ENCODE measurements around the gene PCYT1B. TPM values are rescaled to one million over a fixed set of nuclear protein-coding genes. Genes with fewer than 3 reads are reported as not detected.

Gene PCYT1B
- total and polyA plus RNA-seq, 2 experiments from 2014 or later = 5.8 to 14.6 TPM

- TF ChIP-seq CTCF (conservative IDR thresholded peaks at IDR 0.05; ENCODE audit: low read depth in 2 of 2) (no peak), ETS1 (IDR thresholded peaks at IDR 0.05) (no peak), STAT1 (IDR thresholded peaks at IDR 0.05; ENCODE audit: unreplicated experiment) (no peak), EZH2phosphoT487 (IDR thresholded peaks at IDR 0.05; ENCODE audit: unreplicated experiment) (no peak)
These were observed 126.7 kb downstream of the PCYT1B start (continued) for GRCh38 chrX:24520472-24520871.

GRCh38 chrX:24515447-24515846 lies 131.7 kb downstream of the PCYT1B start:
- Mint-ChIP-seq H3K27me3 (ENCODE audit: insufficient read depth, low read depth, poor library complexity) (peaks cover 2% of the 10 kb centered on the region), H3K9me3 (no peaks in the 10 kb centered on the region)
- peak; percentile 34 for DNase-seq (ENCODE audit: low spot score)

GRCh38 chrX:24513416-24513815 lies 133.7 kb downstream of the PCYT1B start:
- Mint-ChIP-seq H3K4me1 (peaks cover 5% of the 10 kb centered on the region; the same call in 2 of the 3 replicates), H3K9me3 (no peaks in the 10 kb centered on the region), H3K4me3 (no peak overlapping the region), H3K27ac (no peak overlapping the region), H3K36me3 (ENCODE audit: low read depth) (no peaks in the 10 kb centered on the region; the same call in 2 of the 3 replicates), H3K27me3 (ENCODE audit: insufficient read depth, low read depth, poor library complexity) (peaks cover 2% of the 10 kb centered on the region)
- Histone ChIP-seq H2AFZ (no peak overlapping the region), H3F3A (replicated peaks; ENCODE audit: low read depth) (no peaks in the 10 kb centered on the region), H3K79me2 (replicated peaks; ENCODE audit: insufficient read depth) (no peaks in the 10 kb centered on the region), H3K27ac (ENCODE audit: low read depth) (no peak overlapping the region), H3K4me2 (no peak overlapping the region), H3K4me3 (no peak overlapping the region), H4K20me1 (replicated peaks; ENCODE audit: insufficient read depth) (no peaks in the 10 kb centered on the region), H3K36me3 (ENCODE audit: insufficient read depth) (no peaks in the 10 kb centered on the region), H3K4me1 (ENCODE audit: insufficient read depth) (no peaks in the 10 kb centered on the region), H3K27me3 (ENCODE audit: insufficient read depth) (no peaks in the 10 kb centered on the region), H3K9me2 (ENCODE audit: insufficient read depth) (no peaks in the 10 kb centered on the region)
- ATAC-seq = no peak
- no peak for DNase-seq (ENCODE audit: low spot score)
- TF ChIP-seq ETS1 (IDR thresholded peaks at IDR 0.05) (no peak), EZH2phosphoT487 (IDR thresholded peaks at IDR 0.05; ENCODE audit: unreplicated experiment) (no peak)

More at GRCh38 chrX:24515447-24515846, 131.7 kb downstream of the PCYT1B start:
- Histone ChIP-seq H3K4me1 (ENCODE audit: insufficient read depth) (no peaks in the 10 kb centered on the region), H3K79me2 (replicated peaks; ENCODE audit: insufficient read depth) (no peaks in the 10 kb centered on the region), H3F3A (replicated peaks; ENCODE audit: low read depth) (no peaks in the 10 kb centered on the region), H3K4me3 (no peak overlapping the region), H3K27me3 (ENCODE audit: insufficient read depth) (no peaks in the 10 kb centered on the region), H3K36me3 (ENCODE audit: insufficient read depth) (no peaks in the 10 kb centered on the region), H4K20me1 (replicated peaks; ENCODE audit: insufficient read depth) (no peaks in the 10 kb centered on the region), H3K4me2 (no peak overlapping the region), H2AFZ (no peak overlapping the region), H3K27ac (ENCODE audit: low read depth) (no peak overlapping the region), H3K9me2 (ENCODE audit: insufficient read depth) (no peaks in the 10 kb centered on the region)
- TF ChIP-seq CTCF (conservative IDR thresholded peaks at IDR 0.05; ENCODE audit: low read depth in 2 of 2) (peak; percentile 44 to 74), STAT1 (IDR thresholded peaks at IDR 0.05; ENCODE audit: unreplicated experiment) (no peak)
- no peak for ATAC-seq
- Mint-ChIP-seq H3K4me1 (peaks cover 5% of the 10 kb centered on the region; the same call in 2 of the 3 replicates), H3K36me3 (ENCODE audit: low read depth) (peaks cover 3% of the 10 kb centered on the region; the same call in 2 of the 3 replicates), H3K27ac (no peak overlapping the region), H3K4me3 (no peak overlapping the region)

All from GM23338 (cell line).